ENCODE results near the gene GART.

GART gene

DNA sequence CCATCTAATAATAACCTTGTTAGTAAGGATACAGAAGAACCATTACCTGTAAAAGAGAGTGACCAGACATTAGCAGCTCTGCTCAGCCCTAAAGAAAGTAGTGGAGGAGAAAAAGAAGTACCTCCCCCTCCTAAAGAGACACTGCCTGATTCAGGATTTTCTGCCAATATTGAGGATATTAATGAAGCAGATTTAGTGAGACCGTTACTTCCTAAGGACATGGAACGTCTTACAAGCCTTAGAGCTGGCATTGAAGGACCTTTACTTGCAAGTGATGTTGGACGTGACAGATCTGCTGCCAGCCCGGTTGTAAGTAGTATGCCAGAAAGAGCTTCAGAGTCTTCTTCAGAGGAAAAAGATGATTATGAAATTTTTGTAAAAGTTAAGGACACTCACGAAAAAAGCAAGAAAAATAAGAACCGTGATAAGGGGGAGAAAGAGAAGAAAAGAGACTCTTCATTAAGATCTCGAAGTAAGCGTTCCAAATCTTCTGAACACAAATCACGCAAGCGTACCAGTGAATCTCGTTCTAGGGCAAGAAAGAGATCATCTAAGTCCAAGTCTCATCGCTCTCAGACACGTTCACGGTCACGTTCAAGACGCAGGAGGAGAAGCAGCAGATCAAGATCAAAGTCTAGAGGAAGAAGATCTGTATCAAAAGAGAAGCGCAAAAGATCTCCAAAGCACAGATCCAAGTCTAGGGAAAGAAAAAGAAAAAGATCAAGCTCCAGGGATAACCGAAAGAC, 12.5 kb upstream of the GART start:
- in situ Hi-C loops (cut with MboI; ENCODE audit: low sequenced_read_pairs), result no loop called here

DNA sequence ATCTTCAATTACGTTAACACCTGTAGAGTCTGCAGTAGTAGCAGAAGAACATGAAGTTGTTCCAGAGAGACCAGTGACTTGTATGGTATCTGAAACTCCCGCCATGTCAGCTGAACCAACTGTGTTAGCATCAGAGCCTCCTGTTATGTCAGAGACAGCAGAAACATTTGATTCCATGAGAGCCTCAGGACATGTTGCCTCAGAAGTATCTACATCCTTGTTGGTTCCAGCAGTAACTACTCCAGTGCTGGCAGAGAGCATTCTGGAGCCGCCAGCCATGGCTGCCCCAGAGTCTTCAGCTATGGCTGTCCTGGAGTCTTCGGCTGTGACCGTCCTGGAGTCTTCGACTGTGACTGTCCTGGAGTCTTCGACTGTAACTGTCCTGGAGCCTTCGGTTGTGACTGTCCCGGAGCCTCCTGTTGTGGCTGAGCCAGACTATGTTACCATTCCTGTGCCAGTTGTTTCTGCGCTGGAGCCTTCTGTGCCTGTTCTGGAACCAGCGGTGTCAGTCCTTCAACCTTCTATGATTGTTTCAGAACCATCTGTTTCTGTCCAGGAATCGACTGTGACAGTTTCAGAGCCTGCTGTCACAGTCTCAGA, 11.2 kb upstream of the GART start:
- in situ Hi-C loops (cut with MboI; ENCODE audit: low sequenced_read_pairs), result no loop called here

- in situ Hi-C loops (cut with MboI; ENCODE audit: low sequenced_read_pairs), result no loop called here
Measured at GRCh38 chr21:33552093-33552998, 10.4 kb upstream of the GART start.

GRCh38 chr21:33551664-33552063, 9.7 kb upstream of the GART start:
- in situ Hi-C loops (cut with MboI; ENCODE audit: low sequenced_read_pairs), result no loop called here

DNA sequence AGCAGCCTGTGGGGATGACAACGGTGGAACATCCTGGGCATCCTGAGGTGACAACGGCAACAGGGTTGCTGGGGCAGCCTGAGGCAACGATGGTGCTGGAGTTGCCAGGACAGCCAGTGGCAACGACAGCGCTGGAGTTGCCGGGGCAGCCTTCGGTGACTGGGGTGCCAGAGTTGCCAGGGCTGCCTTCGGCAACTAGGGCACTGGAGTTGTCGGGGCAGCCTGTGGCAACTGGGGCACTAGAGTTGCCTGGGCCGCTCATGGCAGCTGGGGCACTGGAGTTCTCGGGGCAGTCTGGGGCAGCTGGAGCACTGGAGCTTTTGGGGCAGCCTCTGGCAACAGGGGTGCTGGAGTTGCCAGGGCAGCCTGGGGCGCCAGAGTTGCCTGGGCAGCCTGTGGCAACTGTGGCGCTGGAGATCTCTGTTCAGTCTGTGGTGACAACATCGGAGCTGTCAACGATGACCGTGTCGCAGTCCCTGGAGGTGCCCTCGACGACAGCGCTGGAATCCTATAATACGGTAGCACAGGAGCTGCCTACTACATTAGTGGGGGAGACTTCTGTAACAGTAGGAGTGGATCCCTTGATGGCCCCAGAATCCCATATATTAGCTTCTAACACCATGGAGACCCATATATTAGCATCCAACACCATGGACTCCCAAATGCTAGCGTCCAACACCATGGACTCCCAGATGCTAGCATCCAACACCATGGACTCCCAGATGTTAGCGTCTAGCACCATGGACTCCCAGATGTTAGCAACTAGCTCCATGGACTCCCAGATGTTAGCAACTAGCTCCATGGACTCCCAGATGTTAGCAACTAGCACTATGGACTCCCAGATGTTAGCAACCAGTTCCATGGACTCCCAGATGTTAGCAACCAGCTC, 9.1 kb upstream of the GART start:
- in situ Hi-C loops (cut with MboI; ENCODE audit: low sequenced_read_pairs), result no loop called here

DNA sequence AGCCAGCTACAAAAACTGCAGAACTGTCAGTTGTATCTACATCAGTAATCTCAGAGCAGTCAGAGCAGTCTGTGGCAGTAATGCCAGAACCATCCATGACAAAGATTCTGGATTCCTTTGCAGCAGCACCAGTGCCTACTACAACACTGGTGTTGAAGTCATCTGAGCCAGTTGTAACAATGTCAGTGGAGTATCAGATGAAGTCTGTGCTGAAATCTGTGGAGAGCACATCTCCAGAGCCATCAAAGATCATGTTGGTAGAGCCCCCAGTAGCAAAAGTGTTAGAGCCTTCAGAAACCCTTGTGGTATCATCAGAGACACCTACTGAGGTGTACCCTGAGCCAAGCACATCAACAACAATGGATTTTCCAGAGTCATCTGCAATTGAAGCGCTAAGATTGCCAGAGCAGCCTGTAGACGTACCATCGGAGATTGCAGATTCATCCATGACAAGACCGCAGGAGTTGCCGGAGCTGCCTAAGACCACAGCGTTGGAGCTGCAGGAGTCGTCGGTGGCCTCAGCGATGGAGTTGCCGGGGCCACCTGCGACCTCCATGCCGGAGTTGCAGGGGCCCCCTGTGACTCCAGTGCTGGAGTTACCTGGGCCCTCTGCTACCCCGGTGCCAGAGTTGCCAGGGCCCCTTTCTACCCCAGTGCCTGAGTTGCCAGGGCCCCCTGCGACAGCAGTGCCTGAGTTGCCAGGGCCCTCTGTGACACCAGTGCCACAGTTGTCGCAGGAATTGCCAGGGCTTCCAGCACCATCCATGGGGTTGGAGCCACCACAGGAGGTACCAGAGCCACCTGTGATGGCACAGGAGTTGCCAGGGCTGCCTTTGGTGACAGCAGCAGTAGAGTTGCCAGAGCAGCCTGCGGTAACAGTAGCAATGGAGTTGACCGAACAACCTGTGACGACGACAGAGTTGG, 8.2 kb upstream of the GART start:
- in situ Hi-C loops (cut with MboI; ENCODE audit: low sequenced_read_pairs), result no loop called here

DNA sequence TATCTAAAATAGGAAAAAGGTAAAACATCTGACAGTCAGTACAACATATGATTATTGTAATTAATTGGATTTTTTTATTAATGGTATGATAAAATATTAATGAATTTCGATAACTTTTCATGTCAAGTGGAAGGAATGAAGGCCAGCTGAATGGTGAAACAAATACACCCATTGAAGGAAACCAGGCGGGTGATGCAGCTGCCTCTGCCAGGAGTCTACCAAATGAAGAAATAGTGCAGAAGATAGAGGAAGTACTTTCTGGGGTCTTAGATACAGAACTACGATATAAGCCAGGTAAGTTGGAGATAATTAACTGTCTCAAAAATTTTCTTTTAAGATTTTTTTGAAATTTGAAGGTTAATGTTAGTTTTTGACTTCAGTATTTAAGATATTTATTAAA, 4.2 kb upstream of the GART start:
- in situ Hi-C loops (cut with MboI; ENCODE audit: low sequenced_read_pairs), result no loop called here

DNA sequence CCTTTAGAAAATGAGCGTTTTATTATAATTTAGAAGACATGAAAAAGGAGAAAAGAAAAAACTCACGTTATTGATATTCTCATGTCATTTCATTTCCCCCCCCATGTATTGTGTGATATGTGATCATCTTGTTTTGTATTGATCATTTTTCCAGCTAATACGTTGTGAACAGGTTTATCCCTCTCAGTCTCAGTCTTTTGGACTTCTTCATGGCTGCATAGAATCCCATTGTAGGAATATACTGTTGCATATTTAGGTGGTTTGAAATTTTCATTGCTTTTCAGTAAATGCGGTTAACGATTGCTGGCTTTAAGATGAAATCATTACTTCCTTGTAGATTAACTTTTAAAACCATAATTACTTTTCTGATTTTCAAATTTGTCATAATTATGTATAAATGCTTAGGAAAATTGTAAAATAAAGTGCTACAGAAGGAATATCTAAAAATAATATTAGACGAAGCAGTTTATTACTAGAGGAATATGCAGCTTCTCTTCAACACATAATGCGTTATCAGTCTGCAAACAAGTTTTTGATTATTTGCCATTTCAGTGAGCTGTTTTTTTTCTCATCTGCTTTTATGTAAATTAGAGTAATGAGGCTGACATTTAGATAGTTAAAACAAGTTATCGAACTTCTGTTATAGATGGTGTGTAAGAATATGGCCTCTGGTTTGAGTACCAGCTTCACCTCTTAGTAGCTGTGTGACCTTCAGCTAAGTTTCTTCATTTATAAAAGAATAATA, 2.7 kb upstream of the GART start:
- in situ Hi-C loops (cut with MboI; ENCODE audit: low sequenced_read_pairs), result no loop called here

DNA sequence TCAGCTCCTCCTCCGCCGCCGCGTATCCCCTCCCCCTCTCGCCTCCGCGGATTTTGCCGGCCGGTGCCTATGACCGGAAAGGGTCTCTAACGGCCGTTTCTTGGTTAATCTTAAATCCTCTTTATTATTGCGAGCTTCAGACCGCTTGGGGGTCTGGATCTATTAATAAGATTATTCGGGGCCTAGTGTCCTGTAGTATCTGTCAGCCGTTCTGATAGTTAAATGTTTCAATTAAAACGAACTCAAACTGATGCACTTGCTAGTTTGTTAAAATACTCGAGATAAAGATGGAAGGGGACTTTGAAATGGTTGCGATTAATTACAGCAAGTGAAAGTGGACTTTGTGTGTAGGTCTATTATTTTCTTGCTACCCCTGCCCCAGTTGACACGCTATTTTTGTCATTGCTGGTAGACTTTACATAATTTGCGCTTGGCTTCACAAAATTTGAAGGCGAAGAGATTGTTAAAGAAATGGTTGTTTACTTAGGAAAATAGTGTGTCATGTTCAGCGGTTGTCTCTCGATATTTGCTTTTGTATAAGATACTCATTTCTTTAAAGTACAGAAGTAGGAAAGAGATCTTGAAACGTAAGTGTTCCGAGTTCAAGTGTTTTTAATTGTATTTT, 1.7 kb upstream of the GART start:
- in situ Hi-C loops (cut with MboI; ENCODE audit: low sequenced_read_pairs), result no loop called here

DNA sequence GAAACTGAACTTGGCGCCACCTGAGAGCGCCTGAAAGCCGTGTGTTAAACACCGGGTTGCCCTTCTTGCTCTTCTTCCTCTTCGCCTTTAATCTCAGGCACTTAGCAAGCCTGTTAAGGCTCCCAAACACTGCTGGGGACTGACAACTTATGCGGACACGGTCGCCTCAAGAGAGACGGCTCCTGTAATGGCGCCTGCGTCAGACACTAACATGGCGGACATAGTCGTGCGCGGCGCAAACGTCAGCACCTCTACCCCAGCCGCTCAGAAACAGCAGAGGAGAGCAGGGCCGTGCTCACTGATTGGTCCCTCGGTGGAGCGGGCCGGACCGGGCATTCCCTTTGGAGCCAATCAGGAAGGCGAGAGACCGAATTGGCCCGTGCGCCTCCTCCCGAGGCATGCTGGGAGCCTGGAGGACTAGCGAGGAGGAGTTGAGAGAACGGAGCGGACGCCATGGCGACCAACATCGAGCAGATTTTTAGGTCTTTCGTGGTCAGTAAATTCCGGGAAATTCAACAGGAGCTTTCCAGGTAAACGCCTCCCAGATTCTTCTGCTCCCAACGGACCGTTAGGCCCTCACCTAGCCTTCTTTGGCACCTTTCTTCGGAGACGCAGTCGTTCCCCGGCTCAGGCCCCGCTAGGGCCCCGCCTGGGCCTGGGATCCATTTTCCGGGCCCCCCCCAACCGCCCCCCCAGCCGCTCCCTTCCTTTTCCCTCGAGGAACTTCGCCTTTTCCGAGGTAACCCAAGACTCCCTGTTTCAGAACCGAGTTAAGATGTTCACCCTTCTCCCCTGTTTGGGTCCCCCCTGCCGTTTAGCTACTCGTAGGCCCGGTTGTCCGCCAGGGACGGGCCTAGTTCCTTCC, 955 bp upstream of the GART start, which contains the start of gene SON:
TSS of gene SON (plus strand) at position 399 of the 865 bp plus-strand sequence. CDS start at position 454, 55 bp downstream.
- in situ Hi-C loops (cut with MboI; ENCODE audit: low sequenced_read_pairs), result no loop called here

GRCh38 chr21:33541105-33541711, 709 bp downstream of the GART start:
- in situ Hi-C loops (cut with MboI; ENCODE audit: low sequenced_read_pairs), result no loop called here

- in situ Hi-C loops (cut with MboI; ENCODE audit: low sequenced_read_pairs), result no loop called here
Measured at GRCh38 chr21:33540711-33541104, 1.2 kb downstream of the GART start.

GRCh38 chr21:33539616-33540015, 2.3 kb downstream of the GART start:
- in situ Hi-C loops (cut with MboI; ENCODE audit: low sequenced_read_pairs), result no loop called here

- in situ Hi-C loops (cut with MboI; ENCODE audit: low sequenced_read_pairs), result no loop called here
Measured at GRCh38 chr21:33537212-33537611, 4.7 kb downstream of the GART start.

GRCh38 chr21:33531007-33531406, 10.9 kb downstream of the GART start:
- in situ Hi-C loops (cut with MboI; ENCODE audit: low sequenced_read_pairs), result no loop called here

DNA sequence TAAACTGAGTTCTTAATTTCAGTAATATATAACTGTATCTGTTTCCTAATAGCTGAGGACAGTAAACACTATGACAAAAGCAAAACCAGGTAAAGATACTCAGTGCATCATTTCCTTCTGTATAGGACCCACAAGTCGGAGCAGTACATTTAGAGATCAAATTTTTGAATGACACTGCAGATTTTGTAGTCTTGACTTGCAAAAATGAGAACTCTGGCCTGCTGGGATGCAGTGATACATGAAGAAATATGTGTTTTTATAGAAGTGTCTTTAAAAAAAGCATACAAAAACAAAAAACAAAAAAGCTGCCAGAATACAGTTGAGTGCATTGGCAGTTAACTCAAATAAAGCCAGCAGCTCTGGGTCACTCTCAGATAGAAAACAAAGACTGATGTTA, 19.0 kb downstream of the GART start:
- in situ Hi-C loops (cut with MboI; ENCODE audit: low sequenced_read_pairs), result no loop called here

DNA sequence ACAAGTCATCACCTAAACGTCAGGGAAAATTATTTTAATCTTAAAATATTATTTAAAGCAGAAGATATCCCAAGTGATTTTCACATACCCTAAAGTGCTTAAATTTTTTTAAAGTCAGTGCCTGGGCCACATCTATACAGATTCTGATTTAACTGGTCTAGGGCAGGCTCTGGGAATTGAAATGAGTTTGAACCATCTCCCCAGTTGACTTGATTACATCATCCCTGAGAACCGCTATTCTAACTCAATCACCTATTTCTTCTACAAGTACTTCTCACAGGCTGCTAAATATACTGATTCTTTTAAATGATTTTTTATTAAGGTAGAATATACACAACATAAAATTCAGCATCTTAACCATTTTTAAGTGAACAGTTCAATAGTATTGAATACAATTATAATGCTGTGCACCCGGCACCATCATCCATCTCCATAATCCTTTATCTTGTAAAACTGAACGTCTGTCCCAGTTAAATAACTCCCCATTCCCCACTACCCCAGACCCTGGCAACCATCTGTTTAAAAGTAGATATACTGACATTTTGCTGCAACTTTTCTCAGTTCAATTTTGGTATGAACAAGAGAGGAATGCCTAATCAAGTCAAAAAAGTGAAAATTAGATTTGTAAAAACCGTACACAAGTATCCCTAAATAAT, 19.5 kb downstream of the GART start:
- in situ Hi-C loops (cut with MboI; ENCODE audit: low sequenced_read_pairs), result no loop called here
